Spinal cord (tissue), 10 donors: Measurements from ENCODE around the gene GLRA1. TPM values are rescaled to one million over a fixed set of nuclear protein-coding genes. Genes with fewer than 3 reads are reported as not detected.
"Not testable (repeated sequence)": the region's sequence is repeated elsewhere in the genome, so short reads cannot be mapped to it uniquely, and the experiment has no call there.

Source experiments
- DNase-seq, 6 donors: peaks; one replicate each; pipeline versions ENCODE4 v3.0.0 to v3.0.0-alpha.2; 2013 to 2015; ENCODE audit warnings: low spot score in 6 of 6, low read depth in 4 of 6
- H3K27ac ChIP-seq: one replicate; pipeline ENCODE4 v1.5.1; 2013; ENCODE audit warnings: low read depth, low read length, control low read depth
- H3K27me3 ChIP-seq: one replicate; pipeline ENCODE4 v1.6.1; 2013; ENCODE audit warnings: low read length; ENCODE audit not compliant: control insufficient read depth, insufficient read depth
- H3K36me3 ChIP-seq: one replicate; pipeline ENCODE4 v1.6.1; 2013; ENCODE audit warnings: low read length; ENCODE audit not compliant: control insufficient read depth, insufficient read depth
- H3K4me1 ChIP-seq: one replicate; pipeline ENCODE4 v1.6.1; 2013; ENCODE audit warnings: low read length; ENCODE audit not compliant: control insufficient read depth, insufficient read depth
- H3K4me3 ChIP-seq: one replicate; pipeline ENCODE4 v1.5.1; 2013; ENCODE audit warnings: low read depth, low read length, control low read depth
- H3K9me3 ChIP-seq: one replicate; pipeline ENCODE4 v1.6.1; 2013; ENCODE audit warnings: low read length; ENCODE audit not compliant: control insufficient read depth, insufficient read depth
- WGBS: methylation state at CpG from one replicate; pipeline ENCODE4 v1.1.5; 2013; ENCODE audit warnings: missing lambda C conversion rate; ENCODE audit not compliant: insufficient coverage; 5-methylcytosine and 5-hydroxymethylcytosine counted together
- polyA plus RNA-seq, 2 donors: library from polyadenylated mRNA; unstranded; fragments of 120-200 nt; gene quantifications; one replicate each; pipeline ENCODE4 v1.2.1, GENCODE V29; 2013; ENCODE audit not compliant: insufficient read length in 2 of 2
- total RNA-seq, 2 donors: library from RNA; depleted of rRNA in 1 of 2; stranded (reverse); fragments of 120-200 nt in 1 of 2; fragments of >200 nt in 1 of 2; gene quantifications; one replicate each; pipeline versions ENCODE4 v1.2.3 to v1.2.4, GENCODE V29; 2013 to 2014
- donor health status: healthy.

GLRA1 gene
- total and polyA plus RNA-seq, 4 donors, result 5.1 to 39.1 (median 9.8) TPM

DNA sequence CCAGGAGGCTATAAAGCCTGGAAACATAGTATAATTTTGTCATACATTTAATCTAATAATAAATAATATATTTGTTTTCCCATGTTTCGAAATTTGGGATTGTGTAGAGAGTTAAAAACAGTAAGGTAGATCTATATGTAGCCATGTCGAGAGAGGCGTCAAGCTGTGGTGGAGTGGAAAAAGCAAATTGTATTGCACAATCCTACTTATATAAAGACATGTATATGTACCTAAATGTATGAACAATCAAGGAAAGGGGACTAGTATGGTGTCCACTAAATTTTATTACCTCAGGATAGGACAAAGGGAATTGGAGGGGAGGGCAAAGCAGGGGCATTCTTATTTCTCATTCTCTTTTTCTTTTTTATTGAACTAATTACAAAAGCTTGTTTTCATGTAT, 52.0 kb downstream of the GLRA1 start:
- Histone ChIP-seq H3K9me3 (no peaks in the 10 kb centered on the region), H3K27ac (no peak overlapping the region), H3K4me1 (no peaks in the 10 kb centered on the region), H3K27me3 (no peaks in the 10 kb centered on the region), H3K4me3 (no peak overlapping the region), H3K36me3 (no peaks in the 10 kb centered on the region)
- no CpG with 5 or more reads among the region's 3 CpGs for WGBS
- no peak for DNase-seq

DNA sequence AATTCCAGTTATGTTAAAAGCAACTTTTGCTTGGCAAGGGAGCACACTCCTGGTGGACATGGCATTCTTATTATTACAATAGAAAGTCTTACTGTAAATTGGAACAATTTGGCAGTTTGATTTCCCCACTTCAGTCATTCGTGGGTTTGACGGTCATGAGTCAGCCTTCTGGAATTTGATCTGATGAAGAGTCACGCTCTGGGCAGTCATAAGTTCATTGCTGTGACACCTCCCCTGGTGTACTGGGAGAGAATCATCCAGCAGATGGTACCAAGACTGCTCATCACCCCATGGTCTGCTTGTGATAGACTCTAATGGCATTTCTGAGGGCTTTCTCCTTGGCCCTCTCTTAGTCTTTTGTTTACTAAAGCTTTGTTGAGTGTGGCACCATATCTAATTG, 53.8 kb downstream of the GLRA1 start:
- Histone ChIP-seq H3K9me3 (no peaks in the 10 kb centered on the region), H3K27ac (no peak overlapping the region), H3K27me3 (no peaks in the 10 kb centered on the region), H3K4me1 (no peaks in the 10 kb centered on the region), H3K4me3 (no peak overlapping the region), H3K36me3 (no peaks in the 10 kb centered on the region)
- 64% methylated on average over 3 of the region's 3 CpGs for WGBS
- DNase-seq, result no peak

DNA sequence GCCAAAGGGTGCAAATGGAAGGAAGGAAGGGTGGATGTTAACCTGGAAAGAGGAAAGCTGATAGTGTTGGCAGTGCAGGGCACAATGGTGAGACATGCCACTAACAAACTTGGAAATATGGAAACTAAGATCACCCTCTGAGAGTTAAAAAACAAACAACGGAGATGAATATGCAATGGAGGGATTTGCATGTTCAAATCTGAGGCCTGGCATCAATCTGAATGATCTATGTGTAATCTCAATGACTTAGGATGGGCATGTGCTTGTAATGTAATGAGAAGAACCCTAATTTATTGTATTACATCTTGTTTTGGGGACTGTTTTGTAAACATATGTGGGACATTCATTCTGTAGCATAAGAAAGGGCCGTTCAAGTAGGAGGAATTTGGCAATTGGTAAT, 54.4 kb downstream of the GLRA1 start:
- no peak for DNase-seq
- Histone ChIP-seq H3K27me3 (no peaks in the 10 kb centered on the region), H3K9me3 (no peaks in the 10 kb centered on the region), H3K27ac (no peak overlapping the region), H3K4me3 (no peak overlapping the region), H3K36me3 (no peaks in the 10 kb centered on the region), H3K4me1 (no peaks in the 10 kb centered on the region)
- WGBS, result no CpG with 5 or more reads among the region's 2 CpGs

DNA sequence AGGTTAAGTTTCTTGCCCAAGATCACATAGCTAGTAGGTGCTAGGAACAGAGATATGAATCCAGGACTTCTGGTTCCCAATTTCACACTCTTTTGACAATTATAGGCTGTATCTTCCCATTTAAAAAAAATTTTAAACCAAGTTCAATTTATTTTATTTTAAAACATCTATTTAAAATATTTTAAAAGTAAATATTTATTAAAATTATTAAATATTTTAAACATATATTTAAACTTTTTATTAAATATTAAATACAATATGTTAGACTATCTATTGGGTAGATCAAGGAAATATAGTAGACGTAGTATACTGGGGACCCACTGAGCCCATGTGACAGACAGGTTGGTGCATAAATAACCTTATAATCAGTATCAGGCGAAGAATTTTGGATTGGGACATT, 54.8 kb downstream of the GLRA1 start:
- 100% methylated on average over 1 of the region's 2 CpGs for WGBS
- Histone ChIP-seq H3K9me3 (no peaks in the 10 kb centered on the region), H3K4me3 (no peak overlapping the region), H3K27me3 (no peaks in the 10 kb centered on the region), H3K36me3 (no peaks in the 10 kb centered on the region), H3K4me1 (no peaks in the 10 kb centered on the region), H3K27ac (no peak overlapping the region)
- no peak for DNase-seq

DNA sequence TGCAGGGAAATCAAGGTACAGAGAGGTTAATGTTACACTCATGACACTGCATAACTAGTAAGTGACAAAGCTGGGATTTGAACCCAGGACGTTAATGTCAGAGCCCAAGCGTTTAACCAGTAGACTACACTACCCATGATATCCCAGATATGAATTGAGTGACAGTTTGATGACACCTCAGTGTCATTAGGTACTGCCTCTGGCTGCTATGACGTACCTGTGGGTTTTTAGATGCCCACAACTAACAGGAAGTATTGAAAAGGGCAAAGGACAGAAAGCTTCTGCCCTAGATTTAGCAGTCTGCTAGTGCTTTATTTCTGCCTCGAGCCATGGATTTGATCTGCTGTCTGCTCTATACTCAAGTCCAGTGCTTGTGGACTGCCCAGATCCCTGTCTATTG, 56.2 kb downstream of the GLRA1 start:
- H3K36me3 ChIP-seq, result no peaks in the 10 kb centered on the region
- no peak overlapping the region for H3K4me3 ChIP-seq
- DNase-seq, result no peak
- no peaks in the 10 kb centered on the region for H3K9me3 ChIP-seq
- H3K4me1 ChIP-seq, result no peaks in the 10 kb centered on the region
- WGBS, result 86% methylated on average over 2 of the region's 4 CpGs
- H3K27me3 ChIP-seq, result no peaks in the 10 kb centered on the region
- no peak overlapping the region for H3K27ac ChIP-seq

DNA sequence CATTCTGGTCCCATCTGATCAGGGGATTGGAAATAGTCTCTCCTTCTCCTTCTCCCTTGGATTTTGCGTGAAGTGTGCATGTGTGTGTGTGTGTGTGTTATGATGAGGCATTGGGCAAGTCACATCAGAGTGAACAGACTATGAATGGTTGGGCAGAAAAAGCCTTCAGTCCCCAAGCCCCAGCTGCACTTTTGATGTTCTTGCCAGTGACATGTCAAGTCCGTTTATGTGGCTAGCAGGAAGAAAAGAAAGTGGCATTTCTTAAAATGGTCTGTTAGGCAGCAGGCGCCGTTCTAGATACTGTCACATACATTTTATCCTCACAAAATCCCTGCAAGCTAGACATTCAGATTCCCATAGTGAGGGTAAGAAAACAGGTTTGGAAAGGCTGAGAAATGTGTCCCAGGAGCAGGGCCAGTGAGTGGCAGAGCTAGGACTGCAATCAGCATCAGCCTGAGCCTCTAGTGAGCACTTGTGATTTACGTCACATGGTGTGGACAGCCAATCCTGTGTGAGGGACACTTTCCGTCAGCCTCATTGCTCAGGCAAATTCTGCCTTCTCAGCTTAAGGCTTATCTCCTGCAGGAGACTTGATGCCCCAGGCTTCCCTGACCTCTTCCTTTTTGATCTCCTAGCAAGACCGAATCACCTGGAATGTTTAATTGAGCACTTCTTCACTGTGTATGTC, 60.4 kb downstream of the GLRA1 start:
- WGBS, result 59% methylated on average over 2 of the region's 7 CpGs
- peak in 1 of 6 donors; percentile 24 for DNase-seq
- Histone ChIP-seq H3K9me3 (no peaks in the 10 kb centered on the region), H3K36me3 (no peaks in the 10 kb centered on the region), H3K4me1 (no peaks in the 10 kb centered on the region), H3K27me3 (no peaks in the 10 kb centered on the region), H3K4me3 (no peak overlapping the region), H3K27ac (no peak overlapping the region)

DNA sequence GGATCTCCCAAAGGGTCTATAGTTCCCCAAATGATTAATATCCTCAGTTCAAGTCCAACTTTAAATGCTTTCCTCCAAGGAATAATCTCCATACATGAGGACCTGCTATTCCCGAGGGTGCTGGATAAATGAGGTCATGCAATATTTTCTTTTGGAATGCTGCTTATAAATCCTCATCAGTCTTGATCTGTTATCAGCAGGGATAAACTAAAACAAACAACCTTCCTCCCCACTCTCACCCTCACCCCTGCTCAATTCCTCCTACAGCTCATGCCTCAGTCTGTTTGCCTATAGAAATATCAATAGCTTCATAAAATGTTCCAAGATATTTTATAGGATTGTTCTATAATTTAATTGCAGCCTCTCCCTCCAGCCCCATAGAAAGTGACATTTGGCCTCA, 61.1 kb downstream of the GLRA1 start:
- DNase-seq, result no peak
- Histone ChIP-seq H3K36me3 (no peaks in the 10 kb centered on the region), H3K4me1 (no peaks in the 10 kb centered on the region), H3K27me3 (no peaks in the 10 kb centered on the region), H3K9me3 (no peaks in the 10 kb centered on the region), H3K27ac (no peak overlapping the region), H3K4me3 (no peak overlapping the region)
- WGBS, result no CpG with 5 or more reads among the region's 1 CpG

DNA sequence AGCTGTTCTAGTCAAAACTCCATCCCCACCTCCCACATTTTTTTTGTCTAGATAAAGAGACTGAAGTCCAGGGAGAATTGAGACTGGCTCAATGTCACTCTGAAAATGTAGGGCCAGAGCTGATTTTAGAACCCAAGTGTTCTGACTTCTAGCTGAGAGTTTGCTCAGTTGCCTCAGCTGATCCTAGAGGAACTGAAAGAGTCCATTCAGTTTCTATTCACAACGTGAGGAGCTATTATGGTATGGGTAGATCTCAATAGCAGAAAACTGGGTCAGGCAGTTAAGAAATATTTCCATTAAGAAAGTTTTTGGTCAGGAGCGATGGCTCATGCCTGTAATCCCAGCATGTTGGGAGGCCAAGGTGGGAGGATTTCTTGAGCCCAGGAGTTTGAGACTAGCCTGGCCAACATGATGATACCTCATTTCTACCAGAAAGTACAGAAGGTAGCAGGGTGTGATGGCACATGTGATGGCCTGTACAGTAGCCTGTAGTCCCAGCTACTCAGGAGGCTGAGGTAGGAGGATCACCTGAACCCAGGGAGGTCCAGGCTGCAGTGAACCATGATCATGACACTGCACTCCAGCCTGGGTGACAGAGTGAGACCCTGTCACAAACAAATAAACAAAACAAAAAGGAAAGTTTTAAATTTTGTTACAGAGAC, 61.7 kb downstream of the GLRA1 start:
- H3K36me3 ChIP-seq, result no peaks in the 10 kb centered on the region
- H3K9me3 ChIP-seq, result no peaks in the 10 kb centered on the region
- no peak overlapping the region for H3K27ac ChIP-seq
- WGBS, result no CpG with 5 or more reads among the region's 2 CpGs
- no peak overlapping the region for H3K4me3 ChIP-seq
- no peaks in the 10 kb centered on the region for H3K4me1 ChIP-seq
- DNase-seq, result no peak
- no peaks in the 10 kb centered on the region for H3K27me3 ChIP-seq

DNA sequence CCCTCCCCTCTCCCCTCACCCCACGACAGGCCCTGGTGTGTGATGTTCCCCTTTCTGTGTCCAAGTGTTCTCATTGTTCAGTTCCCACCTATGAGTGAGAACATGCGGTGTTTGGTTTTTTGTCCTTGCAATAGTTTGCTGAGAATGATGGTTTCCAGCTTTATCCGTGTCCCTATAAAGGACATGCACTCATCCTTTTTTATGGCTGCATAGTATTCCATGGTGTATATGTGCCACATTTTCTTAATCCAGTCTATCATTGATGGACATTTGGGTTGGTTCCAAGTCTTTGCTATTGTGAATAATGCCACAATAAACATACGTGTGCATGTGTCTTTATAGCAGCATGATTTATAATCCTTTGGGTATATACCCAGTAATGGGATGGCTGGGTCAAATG, 63.8 kb downstream of the GLRA1 start:
- not testable (repeated sequence) for H3K9me3 ChIP-seq, H3K4me1 ChIP-seq, H3K27ac ChIP-seq, DNase-seq, H3K27me3 ChIP-seq, H3K36me3 ChIP-seq, H3K4me3 ChIP-seq
- WGBS, result no CpG with 5 or more reads among the region's 4 CpGs

DNA sequence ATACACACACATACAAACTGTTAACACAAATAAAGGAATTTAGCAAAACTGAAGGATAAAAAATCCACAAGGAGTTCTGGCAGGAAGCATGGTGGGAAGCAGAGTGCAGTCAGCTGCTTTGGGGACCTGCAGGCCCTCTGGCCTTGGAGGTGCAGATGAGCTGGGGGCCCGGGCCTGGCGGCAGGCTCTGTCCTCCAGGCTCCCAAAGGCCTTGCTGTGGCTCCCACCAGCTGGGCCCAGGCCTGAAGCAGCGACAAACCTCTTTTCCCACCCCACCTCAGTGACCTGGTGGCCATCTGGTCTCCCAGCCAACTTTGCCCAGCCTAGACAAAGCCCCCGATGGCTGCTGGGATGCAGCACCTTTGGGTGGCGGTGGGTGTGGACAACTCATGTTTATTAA, 67.8 kb downstream of the GLRA1 start:
- Histone ChIP-seq H3K36me3 (peaks cover 5% of the 10 kb centered on the region), H3K4me1 (no peaks in the 10 kb centered on the region), H3K9me3 (no peaks in the 10 kb centered on the region), H3K27ac (no peak overlapping the region), H3K4me3 (no peak overlapping the region), H3K27me3 (no peaks in the 10 kb centered on the region)
- no peak for DNase-seq
- WGBS, result 91% methylated on average over 4 of the region's 5 CpGs
